Muscle layer of colon (tissue), 2 donors: ENCODE results near the gene DRC7.

Source experiments
- H3K27ac ChIP-seq: one replicate; pipeline ENCODE4 v1.7.0; 2013; ENCODE audit warnings: low read depth, mild to moderate bottlenecking, low read length, moderate library complexity
- H3K27me3 ChIP-seq, 2 donors: one replicate each; pipeline ENCODE4 v1.7.0; 2013; ENCODE audit warnings: low read length in 2 of 2, mild to moderate bottlenecking in 2 of 2; ENCODE audit not compliant: insufficient read depth in 2 of 2, control insufficient read depth in 1 of 2
- H3K36me3 ChIP-seq: one replicate; pipeline ENCODE4 v1.7.0; 2013; ENCODE audit warnings: mild to moderate bottlenecking, low read length; ENCODE audit not compliant: insufficient read depth
- H3K4me1 ChIP-seq: one replicate; pipeline ENCODE4 v1.7.0; 2013; ENCODE audit warnings: mild to moderate bottlenecking, low read length; ENCODE audit not compliant: insufficient read depth
- H3K4me3 ChIP-seq, 2 donors: one replicate each; pipeline ENCODE4 v1.7.0; 2013; ENCODE audit warnings: low read length in 2 of 2, low read depth in 1 of 2, mild to moderate bottlenecking in 1 of 2, moderate library complexity in 1 of 2
- H3K9ac ChIP-seq: one replicate; pipeline ENCODE4 v1.7.0; 2013; ENCODE audit warnings: low read length
- H3K9me3 ChIP-seq: one replicate; pipeline ENCODE4 v1.7.0; 2013; ENCODE audit warnings: mild to moderate bottlenecking, low read length
- donor health status: abdominal sarcoma.
- donor health status: Adenocarcinoma of cecum.

The DRC7 gene

GRCh38 chr16:57752203-57752580 is 57.6 kb downstream of the DRC7 start:
- Histone ChIP-seq H3K4me1 (no peaks in the 10 kb centered on the region), H3K27me3 (no peaks in the 10 kb centered on the region), H3K9me3 (no peaks in the 10 kb centered on the region), H3K36me3 (peaks cover 8% of the 10 kb centered on the region), H3K9ac (no peak overlapping the region), H3K4me3 (no peak overlapping the region), H3K27ac (no peak overlapping the region)

- Histone ChIP-seq H3K4me3 (no peak overlapping the region), H3K4me1 (no peaks in the 10 kb centered on the region), H3K9me3 (no peaks in the 10 kb centered on the region), H3K27ac (no peak overlapping the region), H3K27me3 (no peaks in the 10 kb centered on the region), H3K36me3 (peaks cover 8% of the 10 kb centered on the region), H3K9ac (no peak overlapping the region)
Observed at GRCh38 chr16:57752581-57753447, 58.2 kb downstream of the DRC7 start.

GRCh38 chr16:57753448-57754353 is 59.1 kb downstream of the DRC7 start:
- peaks cover 8% of the 10 kb centered on the region for H3K36me3 ChIP-seq
- no peaks in the 10 kb centered on the region for H3K9me3 ChIP-seq
- H3K4me3 ChIP-seq: no peak overlapping the region
- H3K9ac ChIP-seq: no peak overlapping the region
- H3K27ac ChIP-seq: no peak overlapping the region
- H3K27me3 ChIP-seq: no peaks in the 10 kb centered on the region
- H3K4me1 ChIP-seq: no peaks in the 10 kb centered on the region

- H3K36me3 ChIP-seq: peaks cover 8% of the 10 kb centered on the region
- no peaks in the 10 kb centered on the region for H3K9me3 ChIP-seq
- H3K4me1 ChIP-seq: no peaks in the 10 kb centered on the region
- H3K27ac ChIP-seq: no peak overlapping the region
- no peaks in the 10 kb centered on the region for H3K27me3 ChIP-seq
- H3K9ac ChIP-seq: no peak overlapping the region
- H3K4me3 ChIP-seq: no peak overlapping the region
Observed at GRCh38 chr16:57754354-57755060, 59.9 kb downstream of the DRC7 start.

GRCh38 chr16:57755061-57755684 is 60.6 kb downstream of the DRC7 start:
- Histone ChIP-seq H3K27me3 (no peaks in the 10 kb centered on the region), H3K36me3 (peaks cover 8% of the 10 kb centered on the region), H3K9me3 (no peaks in the 10 kb centered on the region), H3K4me3 (no peak overlapping the region), H3K9ac (no peak overlapping the region), H3K4me1 (no peaks in the 10 kb centered on the region), H3K27ac (no peak overlapping the region)

GRCh38 chr16:57755726-57756423 is 61.3 kb downstream of the DRC7 start:
- Histone ChIP-seq H3K4me3 (no peak overlapping the region), H3K36me3 (peaks cover 8% of the 10 kb centered on the region), H3K9me3 (no peaks in the 10 kb centered on the region), H3K27me3 (no peaks in the 10 kb centered on the region), H3K4me1 (no peaks in the 10 kb centered on the region), H3K9ac (no peak overlapping the region), H3K27ac (no peak overlapping the region)

GRCh38 chr16:57756424-57757325 is 62.1 kb downstream of the DRC7 start:
- no peaks in the 10 kb centered on the region for H3K4me1 ChIP-seq
- no peaks in the 10 kb centered on the region for H3K36me3 ChIP-seq
- H3K27me3 ChIP-seq: no peaks in the 10 kb centered on the region
- no peak overlapping the region for H3K27ac ChIP-seq
- no peak overlapping the region for H3K4me3 ChIP-seq
- H3K9ac ChIP-seq: no peak overlapping the region
- H3K9me3 ChIP-seq: no peaks in the 10 kb centered on the region

- Histone ChIP-seq H3K36me3 (no peaks in the 10 kb centered on the region), H3K4me1 (no peaks in the 10 kb centered on the region), H3K27ac (no peak overlapping the region)
Observed at GRCh38 chr16:57757326-57757786, 62.8 kb downstream of the DRC7 start.

GRCh38 chr16:57757883-57758282 is 63.3 kb downstream of the DRC7 start:
- H3K4me1 ChIP-seq: no peaks in the 10 kb centered on the region
- H3K9me3 ChIP-seq: no peaks in the 10 kb centered on the region
- H3K9ac ChIP-seq: no peak overlapping the region
- no peaks in the 10 kb centered on the region for H3K27me3 ChIP-seq
- no peak overlapping the region for H3K4me3 ChIP-seq
- H3K36me3 ChIP-seq: no peaks in the 10 kb centered on the region
- H3K27ac ChIP-seq: no peak overlapping the region

More at GRCh38 chr16:57757326-57757786, 62.8 kb downstream of the DRC7 start:
- Histone ChIP-seq H3K9me3 (no peaks in the 10 kb centered on the region), H3K9ac (no peak overlapping the region), H3K4me3 (no peak overlapping the region), H3K27me3 (no peaks in the 10 kb centered on the region)
